IMR-90 (cell line): ENCODE data around the gene SLC39A3.

Experiments
- BHLHE40 ChIP-seq: fragments of 150-350 bp; IDR thresholded peaks from 2 replicates; pipeline ENCODE4 v1.6.1; 2016; ENCODE audit warnings: mild to moderate bottlenecking, low read depth, low read length
- CEBPB ChIP-seq: IDR thresholded peaks from 2 replicates; pipeline ENCODE4 v1.6.1; 2012; ENCODE audit warnings: low read depth, low read length, improper control_type of control experiment
- FOS ChIP-seq: fragments of 150-350 bp; IDR thresholded peaks from 2 replicates; pipeline ENCODE4 v1.6.1; 2016; ENCODE audit warnings: low read depth, low read length
- MAFK ChIP-seq: IDR thresholded peaks from 2 replicates; pipeline ENCODE4 v1.6.1; 2012; ENCODE audit warnings: low read depth, low read length, improper control_type of control experiment
- MXI1 ChIP-seq: IDR thresholded peaks from 2 replicates; pipeline ENCODE4 v1.6.1; 2012; ENCODE audit warnings: low read depth, mild to moderate bottlenecking, low read length, moderate library complexity, borderline replicate concordance
- POLR2A ChIP-seq: IDR thresholded peaks from 2 replicates; pipeline ENCODE4 v1.6.1; 2012; ENCODE audit warnings: mild to moderate bottlenecking, low read depth, low read length
- RAD21 ChIP-seq: IDR thresholded peaks from 2 replicates; pipeline ENCODE4 v1.6.1; 2012; ENCODE audit warnings: low read length, improper control_type of control experiment
- RFX5 ChIP-seq: IDR thresholded peaks from 2 replicates; pipeline ENCODE4 v1.8.0; 2012; ENCODE audit warnings: low read depth, mild to moderate bottlenecking, low read length, moderate library complexity
- TF ChIP-seq, protein P1 (sequence below): conservative IDR thresholded peaks from 2 replicates; pipeline ENCODE4 v1.5.1; 2012; ENCODE audit warnings: mild to moderate bottlenecking, low read depth, low read length, improper control_type of control experiment
- TF ChIP-seq, protein P2 (sequence below): fragments of 150-350 bp; IDR thresholded peaks from 2 replicates; pipeline ENCODE4 v1.6.1; 2016; ENCODE audit warnings: low read depth, mild to moderate bottlenecking, low read length, moderate library complexity, borderline replicate concordance
- TF ChIP-seq, protein P3 (sequence below): fragments of 150-350 bp; IDR thresholded peaks from 2 replicates; pipeline ENCODE4 v1.6.1; 2017; ENCODE audit warnings: mild to moderate bottlenecking, antibody characterized with exemption, low read length, low read depth

DNA sequence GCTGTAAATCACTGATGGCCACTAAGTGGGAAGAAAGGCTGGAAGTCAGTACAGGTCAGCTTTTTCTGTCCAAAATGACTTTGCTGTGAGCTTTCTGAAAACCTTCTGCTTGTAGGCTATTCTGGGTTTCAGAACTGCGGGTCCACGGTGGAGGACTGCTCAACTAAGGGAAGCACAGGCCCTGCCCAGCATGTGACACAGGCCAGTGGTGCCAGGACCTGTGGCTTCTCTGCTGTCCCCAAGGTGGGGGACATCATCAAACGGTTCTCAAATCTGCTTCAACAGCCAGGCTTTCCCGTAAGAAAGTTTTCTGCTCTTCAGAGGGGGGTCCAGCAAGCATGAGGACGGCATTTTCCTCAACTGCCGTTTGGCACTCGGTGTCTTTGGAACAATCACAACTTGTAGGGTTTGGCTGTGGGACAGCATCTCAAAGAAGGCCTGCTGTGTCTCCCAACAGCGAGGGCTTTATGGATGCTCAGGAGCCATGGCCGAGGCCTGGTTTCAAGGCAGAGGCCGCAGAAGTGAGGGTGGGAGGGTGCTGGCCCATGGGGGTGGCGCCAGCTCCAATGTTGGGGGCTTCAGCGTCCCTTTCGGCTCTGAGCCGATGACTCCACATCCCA lies 39.4 kb upstream of the SLC39A3 start:
- TF ChIP-seq, protein P1, sequence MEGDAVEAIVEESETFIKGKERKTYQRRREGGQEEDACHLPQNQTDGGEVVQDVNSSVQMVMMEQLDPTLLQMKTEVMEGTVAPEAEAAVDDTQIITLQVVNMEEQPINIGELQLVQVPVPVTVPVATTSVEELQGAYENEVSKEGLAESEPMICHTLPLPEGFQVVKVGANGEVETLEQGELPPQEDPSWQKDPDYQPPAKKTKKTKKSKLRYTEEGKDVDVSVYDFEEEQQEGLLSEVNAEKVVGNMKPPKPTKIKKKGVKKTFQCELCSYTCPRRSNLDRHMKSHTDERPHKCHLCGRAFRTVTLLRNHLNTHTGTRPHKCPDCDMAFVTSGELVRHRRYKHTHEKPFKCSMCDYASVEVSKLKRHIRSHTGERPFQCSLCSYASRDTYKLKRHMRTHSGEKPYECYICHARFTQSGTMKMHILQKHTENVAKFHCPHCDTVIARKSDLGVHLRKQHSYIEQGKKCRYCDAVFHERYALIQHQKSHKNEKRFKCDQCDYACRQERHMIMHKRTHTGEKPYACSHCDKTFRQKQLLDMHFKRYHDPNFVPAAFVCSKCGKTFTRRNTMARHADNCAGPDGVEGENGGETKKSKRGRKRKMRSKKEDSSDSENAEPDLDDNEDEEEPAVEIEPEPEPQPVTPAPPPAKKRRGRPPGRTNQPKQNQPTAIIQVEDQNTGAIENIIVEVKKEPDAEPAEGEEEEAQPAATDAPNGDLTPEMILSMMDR, result no peak
- TF ChIP-seq BHLHE40 (no peak), RAD21 (no peak), POLR2A (no peak), CEBPB (no peak), FOS (no peak), MXI1 (no peak), MAFK (no peak), RFX5 (no peak)
- TF ChIP-seq, protein P2, sequence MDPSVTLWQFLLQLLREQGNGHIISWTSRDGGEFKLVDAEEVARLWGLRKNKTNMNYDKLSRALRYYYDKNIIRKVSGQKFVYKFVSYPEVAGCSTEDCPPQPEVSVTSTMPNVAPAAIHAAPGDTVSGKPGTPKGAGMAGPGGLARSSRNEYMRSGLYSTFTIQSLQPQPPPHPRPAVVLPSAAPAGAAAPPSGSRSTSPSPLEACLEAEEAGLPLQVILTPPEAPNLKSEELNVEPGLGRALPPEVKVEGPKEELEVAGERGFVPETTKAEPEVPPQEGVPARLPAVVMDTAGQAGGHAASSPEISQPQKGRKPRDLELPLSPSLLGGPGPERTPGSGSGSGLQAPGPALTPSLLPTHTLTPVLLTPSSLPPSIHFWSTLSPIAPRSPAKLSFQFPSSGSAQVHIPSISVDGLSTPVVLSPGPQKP, result no peak
- TF ChIP-seq, protein P3, sequence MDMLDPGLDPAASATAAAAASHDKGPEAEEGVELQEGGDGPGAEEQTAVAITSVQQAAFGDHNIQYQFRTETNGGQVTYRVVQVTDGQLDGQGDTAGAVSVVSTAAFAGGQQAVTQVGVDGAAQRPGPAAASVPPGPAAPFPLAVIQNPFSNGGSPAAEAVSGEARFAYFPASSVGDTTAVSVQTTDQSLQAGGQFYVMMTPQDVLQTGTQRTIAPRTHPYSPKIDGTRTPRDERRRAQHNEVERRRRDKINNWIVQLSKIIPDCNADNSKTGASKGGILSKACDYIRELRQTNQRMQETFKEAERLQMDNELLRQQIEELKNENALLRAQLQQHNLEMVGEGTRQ, result no peak
